Stimulated activated CD8-positive, alpha-beta memory T cell treated with anti-CD3 and anti-CD28 coated beads, Interleukin-15, amount 100 ng/mL, for 24 hours (primary cell): ENCODE measurements around the gene BTN2A1.
"Not testable (repeated sequence)": the region's sequence is repeated elsewhere in the genome, so short reads cannot be mapped to it uniquely, and the experiment has no call there.

ENCODE experiments used
- DNase-seq: peaks from one replicate; pipeline ENCODE4 v3.0.0-alpha.2; 2020; ENCODE audit warnings: low read depth

Gene BTN2A1

GRCh38 chr6:26457806-26458688, at the start of gene BTN2A1:
TSS of gene BTN2A1 (plus strand) at chr6:26457955. CDS start at chr6:26458637, 682 bp downstream.
- no peak for DNase-seq

GRCh38 chr6:26408828-26409730, 48.7 kb upstream of the BTN2A1 start:
- DNase-seq: no peak

- DNase-seq: no peak
These were observed 46.0 kb upstream of the BTN2A1 start for GRCh38 chr6:26411751-26412150.

- no peak for DNase-seq
These were observed 45.5 kb upstream of the BTN2A1 start for GRCh38 chr6:26412228-26412627.

- DNase-seq: no peak
These were observed 44.8 kb upstream of the BTN2A1 start for GRCh38 chr6:26412954-26413353.

GRCh38 chr6:26414281-26414680, 43.5 kb upstream of the BTN2A1 start:
- no peak for DNase-seq

- DNase-seq: no peak
These were observed 42.6 kb upstream of the BTN2A1 start for GRCh38 chr6:26415036-26415614.

- no peak for DNase-seq
These were observed 42.0 kb upstream of the BTN2A1 start for GRCh38 chr6:26415791-26416190.

GRCh38 chr6:26416288-26416687, 41.5 kb upstream of the BTN2A1 start:
- DNase-seq: no peak

GRCh38 chr6:26418077-26418476, 39.7 kb upstream of the BTN2A1 start:
- DNase-seq: not testable (repeated sequence)

GRCh38 chr6:26418795-26419194, 39.0 kb upstream of the BTN2A1 start:
- DNase-seq: not testable (repeated sequence)

GRCh38 chr6:26420688-26421171, 37.0 kb upstream of the BTN2A1 start:
- no peak for DNase-seq

GRCh38 chr6:26421259-26422144, 36.3 kb upstream of the BTN2A1 start:
- DNase-seq: no peak

GRCh38 chr6:26422329-26422728, 35.4 kb upstream of the BTN2A1 start:
- DNase-seq: no peak

- no peak for DNase-seq
These were observed 30.9 kb upstream of the BTN2A1 start for GRCh38 chr6:26426691-26427450.

GRCh38 chr6:26427451-26427809, 30.3 kb upstream of the BTN2A1 start:
- DNase-seq: no peak

GRCh38 chr6:26428206-26428605, 29.5 kb upstream of the BTN2A1 start:
- DNase-seq: no peak

GRCh38 chr6:26430787-26431186, 27.0 kb upstream of the BTN2A1 start:
- DNase-seq: no peak

- no peak for DNase-seq
These were observed 26.2 kb upstream of the BTN2A1 start for GRCh38 chr6:26431258-26432172.
